Neural cell (in vitro differentiated cells): ENCODE results near the gene FNDC3A. TPM values are rescaled to one million over a fixed set of nuclear protein-coding genes. Genes with fewer than 3 reads are reported as not detected.

Experiments
- H2AFZ ChIP-seq: fragments of 200-600, 300-800 bp; sonication (generic), shearing (Covaris generic); 2 replicates; pipeline ENCODE4 v1.6.0; 2014; ENCODE audit warnings: low read depth, mild to moderate bottlenecking, antibody characterized with exemption, low read length, moderate library complexity
- H3F3A ChIP-seq: fragments of 200-600 bp; shearing (Covaris generic); 2 replicates; pipeline ENCODE4 v1.6.1; 2016; ENCODE audit warnings: mild to moderate bottlenecking, moderate library complexity, mixed read lengths, antibody characterized with exemption, low read length; ENCODE audit not compliant: insufficient read depth, poor library complexity, severe bottlenecking
- H3K27ac ChIP-seq: fragments of 200-600, 300-800 bp; sonication (generic), shearing (Covaris generic); 2 replicates; pipeline ENCODE4 v1.5.1; 2014; ENCODE audit warnings: mild to moderate bottlenecking, low read length, moderate library complexity
- H3K27me3 ChIP-seq: fragments of 300-800, 200-600 bp; sonication (generic), shearing (Covaris generic); 2 replicates; pipeline ENCODE4 v1.6.0; 2014; ENCODE audit warnings: mild to moderate bottlenecking, low read depth, low read length, moderate library complexity; ENCODE audit not compliant: insufficient read depth
- H3K36me3 ChIP-seq: fragments of 300-800, 200-600 bp; sonication (generic), shearing (Covaris generic); 2 replicates; pipeline ENCODE4 v1.5.1; 2014; ENCODE audit warnings: mild to moderate bottlenecking, antibody characterized with exemption, low read length, moderate library complexity; ENCODE audit not compliant: insufficient read depth
- H3K4me2 ChIP-seq: fragments of 300-800, 200-600 bp; sonication (generic), shearing (Covaris generic); 2 replicates; pipeline ENCODE4 v1.6.0; 2014; ENCODE audit warnings: mild to moderate bottlenecking, low read length
- H3K4me3 ChIP-seq: fragments of 300-800, 200-600 bp; sonication (generic), shearing (Covaris generic); 2 replicates; pipeline ENCODE4 v1.5.1; 2014; ENCODE audit warnings: mild to moderate bottlenecking, low read length, moderate library complexity
- H3K79me2 ChIP-seq: fragments of 200-600 bp; shearing (Covaris generic); replicated peaks from 2 replicates; pipeline ENCODE4 v1.6.0; 2014; ENCODE audit warnings: mild to moderate bottlenecking, low read length, moderate library complexity; ENCODE audit not compliant: insufficient read depth
- H3K9ac ChIP-seq: fragments of 300-800, 200-600 bp; sonication (generic), shearing (Covaris generic); 2 replicates; pipeline ENCODE4 v1.6.1; 2016; ENCODE audit warnings: mild to moderate bottlenecking, low read length, mixed read lengths
- H3K9me2 ChIP-seq: fragments of 200-600 bp; shearing (Covaris generic); 2 replicates; pipeline ENCODE4 v1.6.1; 2016; ENCODE audit warnings: mild to moderate bottlenecking, low read length, mixed read lengths; ENCODE audit not compliant: insufficient read depth
- H3K9me3 ChIP-seq: fragments of 200-600, 300-800 bp; sonication (generic), shearing (Covaris generic); 2 replicates; pipeline ENCODE4 v1.6.1; 2016; ENCODE audit warnings: mild to moderate bottlenecking, mixed run types, low read length, moderate library complexity, mixed read lengths
- H4K20me1 ChIP-seq: fragments of 200-600 bp; shearing (Covaris generic); 2 replicates; pipeline ENCODE4 v1.6.1; 2016; ENCODE audit warnings: mild to moderate bottlenecking, mixed run types; ENCODE audit not compliant: insufficient read depth
- CTCF ChIP-seq: fragments of 450-650 bp; IDR thresholded peaks from 2 replicates; pipeline ENCODE4 v1.5.1; 2014; ENCODE audit warnings: antibody characterized with exemption, mild to moderate bottlenecking, moderate library complexity; ENCODE audit not compliant: poor library complexity, severe bottlenecking
- EP300 ChIP-seq: fragments of 450-650 bp; conservative IDR thresholded peaks from 2 replicates; pipeline ENCODE4 v1.6.1; 2014; ENCODE audit warnings: antibody characterized with exemption, mild to moderate bottlenecking, moderate library complexity; ENCODE audit not compliant: poor library complexity, severe bottlenecking
- EZH2 ChIP-seq: fragments of 200-600, 300-800 bp; shearing (Covaris generic), sonication (generic); IDR thresholded peaks from 2 replicates; pipeline ENCODE4 v1.6.1; 2014; ENCODE audit warnings: antibody characterized with exemption, low read length, borderline replicate concordance, mild to moderate bottlenecking; ENCODE audit not compliant: insufficient read depth, poor library complexity, severe bottlenecking
- MXI1 ChIP-seq: fragments of 450-650 bp; conservative IDR thresholded peaks from 2 replicates; pipeline ENCODE4 v1.6.1; 2014; ENCODE audit warnings: antibody characterized with exemption, mild to moderate bottlenecking; ENCODE audit not compliant: poor library complexity, severe bottlenecking
- POLR2AphosphoS5 ChIP-seq: IDR thresholded peaks from 2 replicates; pipeline ENCODE4 v1.6.1; 2012
- RAD21 ChIP-seq: fragments of 450-650 bp; conservative IDR thresholded peaks from 2 replicates; pipeline ENCODE4 v1.6.1; 2014; ENCODE audit warnings: antibody characterized with exemption, mild to moderate bottlenecking, moderate library complexity
- SMC3 ChIP-seq: fragments of 450-650 bp; conservative IDR thresholded peaks from 2 replicates; pipeline ENCODE4 v1.6.1; 2014; ENCODE audit warnings: antibody characterized with exemption, mild to moderate bottlenecking, moderate library complexity; ENCODE audit not compliant: poor library complexity
- TAF1 ChIP-seq: IDR thresholded peaks from 2 replicates; pipeline ENCODE4 v1.6.1; 2012; ENCODE audit warnings: low read depth
- polyA plus RNA-seq: library from polyadenylated mRNA; depleted of rRNA; stranded (reverse); fragments of >200 nt; gene quantifications from 2 replicates; pipeline ENCODE4 v1.2.3, GENCODE V29; 2014
- TF ChIP-seq, protein P1 (sequence below): IDR thresholded peaks from 2 replicates; pipeline ENCODE4 v1.6.1; 2012; ENCODE audit warnings: borderline replicate concordance

Gene FNDC3A
- polyA plus RNA-seq, 1 donor from 2014 or later = 83.8 TPM

GRCh38 chr13:49020940-49021553 is 45.3 kb downstream of the FNDC3A start:
- Histone ChIP-seq H3K36me3 (no peaks in the 10 kb centered on the region), H3K4me3 (no peak overlapping the region), H3K27ac (no peak overlapping the region), H3K9me3 (no peaks in the 10 kb centered on the region), H3K9ac (no peak overlapping the region), H3K4me2 (no peak overlapping the region), H3K27me3 (no peaks in the 10 kb centered on the region), H3K79me2 (no peaks in the 10 kb centered on the region), H3F3A (no peaks in the 10 kb centered on the region), H4K20me1 (no peaks in the 10 kb centered on the region), H2AFZ (no peak overlapping the region), H3K9me2 (no peaks in the 10 kb centered on the region)
- TF ChIP-seq, protein P1, sequence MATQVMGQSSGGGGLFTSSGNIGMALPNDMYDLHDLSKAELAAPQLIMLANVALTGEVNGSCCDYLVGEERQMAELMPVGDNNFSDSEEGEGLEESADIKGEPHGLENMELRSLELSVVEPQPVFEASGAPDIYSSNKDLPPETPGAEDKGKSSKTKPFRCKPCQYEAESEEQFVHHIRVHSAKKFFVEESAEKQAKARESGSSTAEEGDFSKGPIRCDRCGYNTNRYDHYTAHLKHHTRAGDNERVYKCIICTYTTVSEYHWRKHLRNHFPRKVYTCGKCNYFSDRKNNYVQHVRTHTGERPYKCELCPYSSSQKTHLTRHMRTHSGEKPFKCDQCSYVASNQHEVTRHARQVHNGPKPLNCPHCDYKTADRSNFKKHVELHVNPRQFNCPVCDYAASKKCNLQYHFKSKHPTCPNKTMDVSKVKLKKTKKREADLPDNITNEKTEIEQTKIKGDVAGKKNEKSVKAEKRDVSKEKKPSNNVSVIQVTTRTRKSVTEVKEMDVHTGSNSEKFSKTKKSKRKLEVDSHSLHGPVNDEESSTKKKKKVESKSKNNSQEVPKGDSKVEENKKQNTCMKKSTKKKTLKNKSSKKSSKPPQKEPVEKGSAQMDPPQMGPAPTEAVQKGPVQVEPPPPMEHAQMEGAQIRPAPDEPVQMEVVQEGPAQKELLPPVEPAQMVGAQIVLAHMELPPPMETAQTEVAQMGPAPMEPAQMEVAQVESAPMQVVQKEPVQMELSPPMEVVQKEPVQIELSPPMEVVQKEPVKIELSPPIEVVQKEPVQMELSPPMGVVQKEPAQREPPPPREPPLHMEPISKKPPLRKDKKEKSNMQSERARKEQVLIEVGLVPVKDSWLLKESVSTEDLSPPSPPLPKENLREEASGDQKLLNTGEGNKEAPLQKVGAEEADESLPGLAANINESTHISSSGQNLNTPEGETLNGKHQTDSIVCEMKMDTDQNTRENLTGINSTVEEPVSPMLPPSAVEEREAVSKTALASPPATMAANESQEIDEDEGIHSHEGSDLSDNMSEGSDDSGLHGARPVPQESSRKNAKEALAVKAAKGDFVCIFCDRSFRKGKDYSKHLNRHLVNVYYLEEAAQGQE = no peak
- no peak for TF ChIP-seq CTCF
- no peak for TF ChIP-seq RAD21
- no peak for TF ChIP-seq SMC3
- TF ChIP-seq EP300 = no peak
- TF ChIP-seq POLR2AphosphoS5 = no peak
- no peak for TF ChIP-seq EZH2
- no peak for TF ChIP-seq MXI1
- no peak for TF ChIP-seq TAF1

DNA sequence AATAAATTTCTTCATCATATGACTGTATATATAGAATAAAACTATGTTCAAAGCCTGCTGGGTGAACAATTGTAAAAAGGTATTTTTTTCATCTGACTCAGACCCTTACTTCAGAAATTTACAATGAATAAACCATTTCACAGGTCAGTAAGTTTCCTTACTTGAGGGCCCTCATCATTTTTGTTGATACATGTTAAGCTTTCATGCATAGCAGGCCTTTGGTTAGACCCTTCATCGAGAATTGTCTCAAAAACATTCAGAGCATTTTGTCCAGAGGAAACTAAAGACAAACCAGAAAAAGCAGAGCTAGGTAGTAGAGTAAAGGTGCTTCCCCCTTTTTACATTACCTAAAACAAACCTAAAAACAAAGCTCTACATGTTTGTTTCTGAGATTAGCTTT is 46.2 kb downstream of the FNDC3A start:
- H4K20me1 ChIP-seq = no peaks in the 10 kb centered on the region

More for the DNA sequence above, 46.2 kb downstream of the FNDC3A start:
- TF ChIP-seq EZH2 (no peak), TAF1 (no peak), MXI1 (no peak), EP300 (no peak)
- Histone ChIP-seq H3K4me2 (no peak overlapping the region), H3K79me2 (no peaks in the 10 kb centered on the region), H3K9ac (no peak overlapping the region), H3K9me3 (no peaks in the 10 kb centered on the region), H2AFZ (no peak overlapping the region), H3K36me3 (no peaks in the 10 kb centered on the region), H3K9me2 (no peaks in the 10 kb centered on the region), H3K27ac (no peak overlapping the region), H3F3A (no peaks in the 10 kb centered on the region), H3K27me3 (no peaks in the 10 kb centered on the region), H3K4me3 (no peak overlapping the region)
